GM21381 (cell line): ENCODE measurements around the gene TMEM44.

ENCODE experiments used
- ATAC-seq: cut with Tn5 transposase; IDR thresholded peaks from one replicate; pipeline ENCODE4 v1.9.1; 2021; ENCODE audit warnings: mild to moderate bottlenecking, moderate library complexity; ENCODE audit not compliant: unreplicated experiment

The TMEM44 gene

DNA sequence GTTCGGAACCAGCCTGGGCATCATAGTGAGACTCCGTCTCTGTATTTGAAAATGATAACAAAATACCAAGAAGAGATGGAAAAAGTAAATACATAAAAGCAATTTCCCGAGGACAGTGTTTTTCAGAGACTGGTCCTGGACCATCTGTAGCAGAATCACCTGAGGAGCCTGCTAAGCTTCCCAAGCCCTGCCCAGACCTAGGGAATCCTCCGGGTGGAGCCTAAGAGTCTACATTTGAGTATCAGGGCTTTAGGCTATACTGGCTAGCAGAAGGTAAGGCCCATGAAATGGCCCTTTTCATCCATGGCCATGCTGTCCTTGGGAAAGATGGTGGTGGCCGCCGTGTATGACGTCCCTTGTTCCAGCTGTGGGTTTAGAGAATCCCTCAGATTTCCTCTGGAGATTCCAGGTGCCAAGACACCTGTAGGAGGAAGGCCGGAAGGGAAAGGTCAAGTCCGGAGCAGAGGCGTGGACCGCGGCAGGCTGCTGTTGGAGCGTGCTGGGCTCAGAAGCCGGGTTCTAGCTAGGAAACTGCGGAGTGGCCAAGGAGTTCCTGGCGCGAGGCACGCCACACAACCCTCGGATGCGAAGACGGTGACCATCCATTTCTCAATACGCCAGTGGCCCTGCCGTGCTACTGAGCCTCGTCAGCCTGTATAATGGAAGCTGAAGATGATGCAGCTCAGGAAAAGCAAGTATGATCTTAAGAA, 50.9 kb downstream of the TMEM44 start:
- ATAC-seq: no peak

DNA sequence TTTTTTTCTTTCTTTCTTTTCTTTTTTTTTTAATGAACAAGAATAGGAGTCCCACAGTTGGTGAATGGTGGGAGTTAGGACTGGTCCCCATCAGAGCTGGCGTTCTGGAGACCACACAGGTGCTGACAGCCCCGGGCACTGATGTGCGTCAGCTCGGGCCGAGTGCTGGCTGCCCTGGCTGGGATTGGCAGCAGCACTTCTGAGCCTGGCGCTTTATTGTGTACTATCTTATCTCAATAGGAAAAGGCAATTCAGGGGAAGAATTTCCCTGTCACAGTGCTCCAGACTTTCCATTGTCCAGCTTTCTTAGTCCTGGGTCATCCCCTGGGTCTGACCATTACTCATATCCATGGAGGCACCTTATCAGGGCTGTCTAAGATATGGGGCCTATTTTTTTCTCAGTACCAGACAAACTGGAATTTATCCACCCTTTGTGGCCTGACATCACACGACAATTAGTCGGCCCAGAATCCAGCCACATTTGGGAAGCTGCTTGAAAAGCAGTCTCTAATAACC, 54.1 kb downstream of the TMEM44 start:
- no peak for ATAC-seq

DNA sequence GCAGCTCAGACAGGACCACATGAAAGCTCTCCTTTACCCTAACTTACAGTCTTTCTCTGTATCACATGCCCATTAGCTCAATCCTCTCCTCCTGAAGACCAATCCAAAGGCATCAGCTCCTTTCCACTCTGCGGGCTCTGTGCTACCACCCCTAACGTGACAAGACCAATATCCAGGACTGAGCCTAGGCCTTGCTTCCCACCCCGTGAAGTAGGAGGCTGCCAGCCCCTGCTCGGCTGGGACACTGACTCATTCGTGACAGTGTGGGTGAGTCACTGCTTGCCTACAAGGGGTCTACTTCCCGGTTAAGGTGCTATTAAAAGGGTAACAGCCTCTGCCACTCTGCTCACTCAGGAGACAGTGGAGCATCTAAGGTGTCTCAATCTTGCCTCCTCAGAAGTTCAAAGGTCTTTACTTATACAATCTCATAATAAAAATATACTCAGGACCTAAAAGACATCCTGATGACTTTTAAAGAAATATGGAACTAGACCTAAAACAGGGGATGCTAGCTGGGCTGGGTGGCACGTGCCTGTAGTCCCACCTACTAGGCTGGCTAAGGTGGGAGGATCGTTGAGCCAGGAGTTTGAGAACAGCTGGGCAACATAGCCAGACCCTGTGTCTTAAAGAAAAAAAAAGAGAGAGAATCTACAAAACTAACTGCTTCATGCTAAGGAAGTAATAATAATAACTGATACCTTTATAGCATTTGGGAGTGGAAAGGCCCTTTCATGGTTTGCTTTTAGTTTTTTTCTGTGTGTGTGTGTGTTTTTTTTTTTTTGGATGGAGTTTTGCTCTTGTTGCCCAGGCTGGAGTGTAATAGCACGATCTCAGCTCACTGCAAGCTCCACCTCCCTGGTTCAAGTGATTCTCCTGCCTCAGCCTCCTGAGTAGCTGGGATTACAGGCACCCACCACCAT, 55.0 kb downstream of the TMEM44 start:
- ATAC-seq: no peak

DNA sequence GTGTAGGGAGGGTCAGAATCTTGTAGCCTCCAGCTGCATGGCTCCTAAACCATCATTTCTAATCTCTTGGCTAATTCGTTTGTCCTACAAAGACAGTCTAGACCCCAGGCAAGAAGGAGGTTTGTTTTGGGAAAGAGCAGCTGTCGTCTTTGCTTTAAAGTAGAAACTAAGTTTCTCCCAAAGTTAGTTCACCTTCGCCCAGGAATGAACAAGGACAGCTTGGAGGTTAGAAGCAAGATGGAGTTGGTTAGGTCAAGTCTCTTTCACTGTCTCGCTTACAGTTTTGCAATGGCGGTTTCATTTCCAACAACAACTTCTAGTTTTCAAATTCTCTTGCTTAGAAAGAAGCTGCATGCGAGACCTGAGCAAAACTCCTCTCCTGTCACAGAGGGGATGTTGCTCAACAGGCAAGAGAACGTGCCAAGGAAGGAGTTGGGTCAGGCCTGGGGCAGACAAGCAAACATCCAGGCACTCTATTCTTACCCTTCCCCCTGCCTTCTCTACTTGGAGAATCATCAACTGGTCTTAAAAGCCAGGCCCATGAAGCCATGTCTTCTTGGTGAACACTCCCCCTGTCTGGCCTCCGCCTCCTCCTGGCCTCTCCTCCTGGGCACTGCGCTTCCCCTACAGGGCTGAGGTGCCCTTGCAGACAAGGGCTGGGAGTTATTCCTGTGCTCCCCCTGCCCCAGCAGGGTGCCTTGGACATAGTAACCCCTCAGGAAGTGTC, 57.6 kb downstream of the TMEM44 start:
- no peak for ATAC-seq

DNA sequence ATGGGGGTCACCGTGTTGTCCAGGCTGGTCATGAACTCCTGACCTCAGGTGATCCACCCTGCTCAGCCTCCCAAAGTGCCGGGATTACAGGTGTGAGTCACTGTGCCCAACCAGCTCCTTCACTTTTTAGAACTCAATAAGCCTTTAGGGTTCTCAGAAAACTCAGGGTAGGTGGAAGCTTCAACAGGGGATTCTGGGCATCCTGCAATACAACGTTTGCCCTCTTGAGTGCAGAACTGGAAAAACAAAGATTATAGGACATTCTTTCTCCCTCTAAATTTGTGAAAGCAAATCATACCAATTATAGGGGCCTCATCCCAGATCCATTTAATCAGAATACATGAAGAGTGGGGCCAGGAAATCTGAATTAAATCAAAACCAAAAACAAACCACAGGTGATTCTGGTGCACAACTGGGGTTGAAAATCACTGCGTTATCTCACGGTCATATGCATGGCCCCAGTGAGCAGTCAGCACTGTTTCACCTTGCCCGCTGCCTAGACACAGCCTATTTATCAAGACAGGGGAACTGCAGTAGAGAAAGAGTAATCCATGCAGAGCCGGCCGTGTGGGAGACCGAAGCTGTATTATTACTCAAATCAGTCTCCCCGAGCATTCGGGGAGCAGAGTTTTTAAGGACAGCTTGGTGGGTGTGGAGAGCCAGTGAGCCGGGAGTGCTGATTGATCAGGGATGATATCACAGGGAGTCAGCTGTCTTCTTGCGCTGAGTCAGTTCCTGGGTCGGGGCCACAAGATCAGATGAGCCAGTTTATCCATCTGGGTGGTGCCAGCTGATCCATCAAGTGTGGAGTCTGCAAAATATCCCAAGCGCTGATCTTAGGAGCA, 58.4 kb downstream of the TMEM44 start:
- no peak for ATAC-seq

DNA sequence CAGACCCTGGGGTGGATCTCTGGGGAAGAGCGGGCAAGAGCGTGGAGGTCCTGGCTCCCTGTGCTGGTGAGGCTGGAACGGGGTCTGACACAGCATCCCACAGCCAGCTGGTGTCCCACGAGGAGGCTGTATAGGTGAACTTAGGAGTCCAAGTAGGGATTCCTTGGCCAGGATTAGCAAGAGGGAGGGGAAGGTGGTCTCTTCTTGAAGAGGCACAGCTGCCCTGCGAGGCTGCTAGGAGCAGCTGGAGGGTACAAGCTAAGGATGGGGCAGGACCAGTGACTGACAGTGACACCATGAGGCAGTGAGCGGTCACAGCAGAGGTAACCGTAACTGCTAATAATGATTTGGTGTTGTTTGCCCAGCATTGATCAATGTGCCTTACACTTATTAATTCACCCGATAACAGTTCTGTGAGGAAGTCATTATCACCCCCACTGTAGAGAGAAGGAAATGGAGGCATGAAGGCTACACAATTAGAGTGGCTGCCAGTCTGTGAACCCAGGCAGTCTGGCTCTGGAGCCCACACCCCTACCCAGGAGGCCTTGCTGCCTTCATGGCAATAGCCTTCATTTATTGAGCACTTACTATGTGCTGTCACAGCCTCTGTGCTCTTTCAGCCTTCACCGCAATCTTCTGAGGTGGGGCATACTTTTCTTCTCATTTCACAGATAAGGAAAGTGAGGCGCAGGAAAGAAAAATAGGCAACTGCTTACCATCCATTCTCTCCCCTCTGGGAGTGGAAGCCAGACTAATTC, 59.4 kb downstream of the TMEM44 start:
- ATAC-seq: peak; percentile 78

DNA sequence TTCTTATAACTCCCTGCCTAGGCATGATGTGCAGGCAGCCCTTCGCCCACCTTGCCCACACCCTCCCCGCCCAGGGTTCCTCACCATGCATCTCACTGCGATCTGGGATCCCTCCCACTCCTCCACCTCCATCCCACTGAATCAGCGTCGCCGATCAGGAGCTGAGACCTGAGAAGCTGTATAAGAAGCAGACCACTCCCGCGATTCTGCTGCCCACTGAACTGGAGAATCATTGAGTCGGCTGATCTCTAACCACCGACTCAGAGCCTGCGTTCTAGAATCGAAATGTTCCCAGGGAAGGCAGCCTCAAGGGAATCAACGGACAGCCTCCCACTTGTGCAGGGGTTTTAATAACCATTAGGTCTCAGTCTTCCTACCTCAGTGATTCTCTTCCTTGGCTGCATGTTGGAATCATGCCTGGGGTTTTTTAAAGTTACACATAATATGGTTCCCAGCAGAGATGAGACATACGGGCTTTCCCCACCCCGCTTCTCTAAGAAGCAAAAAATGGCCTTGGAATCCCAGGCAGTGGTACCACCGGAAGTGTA, 60.2 kb downstream of the TMEM44 start:
- ATAC-seq: no peak

DNA sequence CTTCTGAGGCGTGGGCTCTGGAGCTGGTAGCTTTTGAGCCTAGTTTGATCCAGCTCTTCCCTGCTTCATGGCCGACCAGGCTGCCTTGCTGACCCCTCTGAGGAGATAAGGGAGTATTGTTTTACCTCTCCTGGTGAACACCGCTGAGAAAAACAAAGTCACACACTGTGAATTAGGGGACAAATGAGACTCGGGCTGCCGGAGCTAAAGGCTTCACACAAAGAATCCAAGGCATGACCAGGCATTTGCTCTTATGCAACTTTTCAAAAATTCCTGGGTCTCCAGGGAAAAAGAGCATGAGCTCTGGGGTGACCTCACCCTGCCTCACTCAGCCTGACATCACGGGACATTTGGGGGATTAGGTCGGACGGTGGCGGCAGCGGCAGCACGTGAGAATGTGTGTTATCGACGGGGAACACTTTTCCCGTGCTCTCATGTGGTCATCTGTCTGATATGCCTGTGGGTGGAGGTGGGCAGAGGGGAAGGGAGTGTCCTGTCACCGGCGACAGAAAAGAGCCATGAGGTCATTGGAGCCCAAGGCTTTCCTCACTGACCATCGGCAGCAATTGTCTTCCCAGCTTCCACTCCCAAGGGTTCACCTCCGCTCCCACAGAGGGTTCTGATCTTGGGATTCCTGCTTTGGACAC, 61.0 kb downstream of the TMEM44 start:
- no peak for ATAC-seq

DNA sequence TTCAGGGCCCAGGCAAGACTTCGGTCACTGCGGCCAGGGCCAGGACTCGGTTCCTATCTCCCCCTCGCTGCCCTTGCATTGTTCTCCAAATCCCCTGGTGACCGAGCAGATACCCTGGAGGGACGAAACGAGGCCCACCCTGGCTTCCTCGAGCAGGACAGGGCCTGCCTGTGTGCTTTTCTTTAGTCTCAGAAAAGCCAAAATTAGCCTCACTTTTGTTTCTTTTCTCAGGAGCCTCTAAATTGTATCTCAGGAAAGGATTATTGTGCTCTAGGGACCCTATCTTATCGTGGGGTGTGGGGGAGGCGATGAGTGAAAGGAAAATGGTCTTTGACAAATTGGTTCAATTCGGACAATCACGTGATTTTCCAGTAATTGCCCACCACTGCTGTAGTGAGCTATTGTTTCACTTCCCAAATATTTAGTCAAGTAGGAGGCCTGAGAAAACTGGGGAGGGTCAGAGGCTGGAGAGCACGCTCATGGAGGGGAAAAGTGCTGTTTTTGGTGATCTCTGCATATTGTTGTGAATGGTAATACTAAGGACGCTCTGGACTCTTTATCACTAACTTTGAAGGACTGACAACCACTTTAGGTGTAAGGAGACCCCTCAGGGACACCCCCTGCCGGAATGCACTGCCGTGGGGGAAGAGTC, 61.6 kb downstream of the TMEM44 start:
- ATAC-seq: no peak

DNA sequence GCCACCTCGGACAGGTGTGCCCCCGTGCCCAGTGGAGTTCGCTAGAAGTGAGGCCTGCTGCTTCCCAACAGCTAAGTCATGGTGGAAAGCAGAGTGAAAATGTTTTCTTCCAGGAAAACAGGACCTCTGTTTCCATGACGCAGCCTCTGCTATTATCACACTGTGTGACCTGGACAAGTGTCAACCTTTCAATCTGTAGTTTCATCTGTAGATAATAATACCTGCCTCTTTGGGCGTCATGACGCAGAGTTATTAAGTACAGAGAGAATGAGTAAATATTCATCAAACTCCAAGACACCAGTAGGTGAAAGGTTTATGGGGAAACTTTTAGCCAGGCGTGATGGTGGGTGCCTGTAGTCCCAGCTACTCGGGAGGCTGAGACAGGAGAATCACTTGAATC, 62.3 kb downstream of the TMEM44 start:
- no peak for ATAC-seq

DNA sequence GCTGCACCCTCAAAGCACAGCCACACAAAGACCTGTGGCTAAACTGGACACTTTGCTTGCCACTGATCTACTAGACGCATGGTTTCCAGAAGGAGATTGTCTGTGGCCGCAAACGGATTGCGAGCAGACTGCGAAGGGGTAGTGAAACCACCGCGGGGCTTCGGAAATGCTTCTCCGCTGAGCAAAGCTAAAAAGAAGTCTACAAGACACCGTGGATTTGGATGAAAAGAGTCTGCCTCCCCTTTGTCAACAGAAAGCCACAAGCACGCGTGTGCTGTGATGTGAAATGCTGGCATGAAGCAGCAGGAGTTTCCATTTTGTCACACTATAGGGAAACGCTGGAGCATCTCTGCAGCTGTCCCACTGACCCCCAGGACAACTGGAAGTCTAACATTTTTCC, 63.0 kb downstream of the TMEM44 start:
- ATAC-seq: no peak

DNA sequence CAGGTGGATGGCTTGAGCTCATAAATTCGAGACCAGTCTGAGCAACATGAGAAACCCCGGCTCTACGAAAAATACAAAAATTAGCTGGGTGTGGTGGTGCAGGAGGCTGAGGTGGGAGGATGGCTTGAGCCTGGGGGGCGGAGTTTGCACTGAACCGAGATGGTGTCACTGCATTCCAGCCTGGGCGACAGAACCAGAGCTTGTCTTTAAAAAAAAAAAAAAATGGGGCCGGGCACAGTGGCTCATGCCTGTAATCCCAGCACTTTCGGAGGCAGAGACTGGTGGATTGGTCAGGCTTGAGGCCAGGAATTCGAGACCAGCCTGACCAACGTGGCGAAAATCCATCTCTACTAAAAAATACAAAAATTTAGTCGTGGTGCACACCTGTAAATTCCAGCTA, 64.0 kb downstream of the TMEM44 start:
- no peak for ATAC-seq

DNA sequence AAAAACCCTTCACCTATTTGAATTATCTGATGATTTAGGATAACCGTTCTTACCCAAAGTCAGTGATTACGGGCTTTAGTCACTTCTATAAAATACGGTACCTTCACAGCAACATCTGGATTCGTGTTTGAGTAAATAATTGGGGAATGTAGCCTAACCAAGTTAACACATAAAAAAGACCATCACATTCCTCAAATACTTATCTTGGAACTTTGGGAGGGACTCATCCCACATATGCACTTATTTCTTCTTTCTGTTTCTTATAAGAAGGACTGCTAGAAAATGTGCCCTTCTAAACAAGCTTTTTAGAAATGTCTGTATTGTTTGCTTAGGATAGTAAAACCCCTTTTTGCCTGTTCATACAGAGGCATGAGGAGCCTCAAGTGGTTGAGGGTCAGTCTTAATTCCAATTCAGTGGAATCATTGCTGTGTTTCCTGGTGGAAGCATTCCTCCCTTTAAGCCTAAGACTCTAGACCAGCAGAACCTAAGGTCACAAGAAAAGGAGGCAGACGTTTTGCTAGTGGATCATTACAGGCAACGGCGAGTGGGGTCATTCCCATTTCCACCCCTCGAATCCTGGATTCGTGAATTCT, 67.5 kb downstream of the TMEM44 start:
- no peak for ATAC-seq

DNA sequence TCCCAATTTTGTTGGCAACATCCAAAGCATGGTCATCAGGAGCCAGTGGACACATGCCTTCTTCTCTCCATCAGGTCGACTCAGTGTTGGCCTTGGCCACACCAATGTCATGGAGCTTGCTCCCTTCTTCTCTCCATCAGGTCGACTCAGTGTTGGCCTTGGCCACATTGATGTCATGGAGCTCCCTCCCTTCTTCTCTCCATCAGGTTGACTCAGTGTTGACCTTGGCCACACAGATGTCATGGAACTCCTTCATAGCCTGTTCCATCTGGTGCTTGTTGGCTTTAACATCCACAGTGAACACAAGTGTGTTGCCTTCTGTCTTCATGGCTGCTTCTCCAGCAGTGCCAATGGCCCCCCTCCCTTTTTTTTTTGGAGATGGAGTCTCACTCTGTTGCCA, 70.2 kb downstream of the TMEM44 start:
- no peak for ATAC-seq

DNA sequence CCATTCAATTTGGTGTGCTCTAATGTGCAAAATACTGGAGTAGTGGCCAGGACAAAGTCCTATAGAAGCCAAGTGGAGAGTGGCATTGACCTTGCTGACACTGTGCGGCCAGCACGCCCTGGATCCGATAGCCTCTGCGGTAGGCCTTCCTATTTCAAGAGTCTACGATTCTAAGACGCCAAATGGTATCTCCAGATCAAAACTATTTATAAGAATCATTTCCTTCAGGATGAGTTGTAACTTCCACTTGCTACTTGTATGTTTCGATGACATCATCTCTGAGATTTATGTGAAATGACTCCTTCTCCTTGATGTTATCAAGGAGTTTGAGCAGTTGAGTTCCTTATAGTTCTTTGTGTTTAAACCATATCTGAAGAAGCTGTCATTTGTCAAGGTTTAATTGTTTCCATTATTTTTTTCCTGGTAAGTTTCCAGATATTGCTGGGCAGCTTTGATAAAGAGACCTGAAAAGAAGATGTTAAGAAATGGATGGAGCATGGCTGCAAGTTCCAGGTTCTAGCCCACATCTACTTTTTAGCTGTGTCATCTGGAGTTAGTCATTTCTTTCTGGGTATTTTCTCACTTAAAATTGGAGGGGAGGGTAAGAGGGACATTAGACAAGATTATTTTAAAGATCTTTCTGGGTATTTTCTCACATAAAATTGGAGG, 71.8 kb downstream of the TMEM44 start:
- no peak for ATAC-seq

DNA sequence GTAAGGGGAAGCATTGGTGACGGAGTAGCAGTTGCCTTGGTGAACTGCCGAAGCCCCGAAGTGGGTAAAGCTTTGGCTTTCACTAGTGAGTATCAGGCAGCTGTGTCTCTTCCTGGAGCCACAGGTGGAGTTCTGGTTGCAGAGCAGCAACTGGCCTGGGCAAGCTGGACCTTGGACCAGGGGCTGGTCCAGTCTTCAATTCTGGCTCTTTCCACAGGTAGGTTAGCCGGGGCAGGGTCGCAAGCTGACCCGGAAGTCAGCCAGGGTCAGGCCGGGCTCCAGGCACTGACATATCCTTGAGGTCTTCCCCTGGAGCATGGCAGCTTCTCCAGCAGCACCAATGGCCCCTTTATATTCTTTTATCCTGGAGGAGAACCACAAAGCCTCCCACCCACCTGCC, 73.2 kb downstream of the TMEM44 start:
- ATAC-seq: no peak

DNA sequence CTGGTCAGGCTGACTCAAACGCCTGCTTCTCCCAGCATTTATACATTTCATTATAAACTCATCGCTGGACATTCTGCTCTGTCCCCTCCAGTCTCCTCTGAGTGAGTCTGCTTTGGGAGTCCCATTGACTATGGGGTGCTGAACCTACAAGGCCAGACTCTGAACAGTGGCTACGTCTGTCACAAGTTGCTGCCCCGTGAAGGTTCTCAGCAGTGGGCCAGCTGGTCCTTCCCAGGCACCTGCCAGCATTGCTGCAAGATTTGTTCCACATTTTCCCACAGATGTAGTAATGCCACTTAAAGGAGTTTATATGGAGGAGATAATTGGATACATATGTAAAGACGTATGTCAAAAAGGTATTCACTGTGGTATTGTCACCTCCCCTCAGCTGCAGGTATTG, 73.7 kb downstream of the TMEM44 start:
- no peak for ATAC-seq
